H9 (cell line): ENCODE data around the gene OR6B3. TPM values are rescaled to one million over a fixed set of nuclear protein-coding genes. Genes with fewer than 3 reads are reported as not detected.

Experiments
- DNase-seq: peaks from one replicate; pipeline ENCODE4 v3.0.0-alpha.2; 2017
- H2AFZ ChIP-seq: one replicate; pipeline ENCODE4 v1.6.1; 2013; ENCODE audit warnings: mild to moderate bottlenecking, low read length, control low read depth, moderate library complexity
- H2AK5ac ChIP-seq: 2 replicates; pipeline ENCODE4 v1.6.1; 2013; ENCODE audit warnings: low read length, control low read depth, mixed read lengths; ENCODE audit not compliant: insufficient read length
- H2BK120ac ChIP-seq: one replicate; pipeline ENCODE4 v1.6.1; 2013; ENCODE audit warnings: low read depth, mild to moderate bottlenecking, low read length, control low read depth, inconsistent platforms; ENCODE audit not compliant: poor library complexity, severe bottlenecking
- H2BK12ac ChIP-seq: 2 replicates; pipeline ENCODE4 v1.6.1; 2013; ENCODE audit warnings: low read length, control low read depth, mixed read lengths, low read depth; ENCODE audit not compliant: insufficient read length
- H2BK15ac ChIP-seq: 2 replicates; pipeline ENCODE4 v1.6.1; 2013; ENCODE audit warnings: low read depth, low read length, control low read depth
- H2BK20ac ChIP-seq: one replicate; pipeline ENCODE4 v1.6.1; 2013; ENCODE audit warnings: low read depth, mild to moderate bottlenecking, low read length, control low read depth, inconsistent platforms; ENCODE audit not compliant: poor library complexity, severe bottlenecking
- H2BK5ac ChIP-seq: 2 replicates; pipeline ENCODE4 v1.6.1; 2013; ENCODE audit warnings: low read length, control low read depth, mixed read lengths; ENCODE audit not compliant: insufficient read length
- H3K14ac ChIP-seq: 2 replicates; pipeline ENCODE4 v1.6.1; 2013; ENCODE audit warnings: low read length, control low read depth; ENCODE audit not compliant: insufficient read depth
- H3K18ac ChIP-seq: 2 replicates; pipeline ENCODE4 v1.6.1; 2013; ENCODE audit warnings: low read depth, mild to moderate bottlenecking, mixed read lengths, low read length, control low read depth; ENCODE audit not compliant: insufficient read length
- H3K23ac ChIP-seq: 2 replicates; pipeline ENCODE4 v1.6.1; 2013; ENCODE audit warnings: low read length, control low read depth, mixed read lengths, low read depth; ENCODE audit not compliant: insufficient read length
- H3K23me2 ChIP-seq: 2 replicates; pipeline ENCODE4 v1.6.1; 2013; ENCODE audit warnings: low read depth, mild to moderate bottlenecking, mixed read lengths, low read length, control low read depth; ENCODE audit not compliant: insufficient read length, poor library complexity, severe bottlenecking
- H3K27ac ChIP-seq: 2 replicates; pipeline ENCODE4 v1.5.1; 2013; ENCODE audit warnings: low read length, control low read depth, mixed read lengths, low read depth; ENCODE audit not compliant: insufficient read length
- H3K27me3 ChIP-seq: 2 replicates; pipeline ENCODE4 v1.6.1; 2013; ENCODE audit warnings: low read length, control low read depth, inconsistent platforms; ENCODE audit not compliant: insufficient read depth
- H3K4ac ChIP-seq: 2 replicates; pipeline ENCODE4 v1.6.1; 2013; ENCODE audit warnings: low read depth, mild to moderate bottlenecking, control low read depth, inconsistent platforms, low read length, moderate library complexity
- H3K4me1 ChIP-seq: 2 replicates; pipeline ENCODE4 v1.6.1; 2013; ENCODE audit warnings: low read length, control low read depth, inconsistent platforms; ENCODE audit not compliant: insufficient read depth
- H3K4me2 ChIP-seq: 2 replicates; pipeline ENCODE4 v1.6.1; 2013; ENCODE audit warnings: low read length, control low read depth, mixed read lengths; ENCODE audit not compliant: insufficient read length, insufficient read depth
- H3K56ac ChIP-seq: 2 replicates; pipeline ENCODE4 v1.6.1; 2013; ENCODE audit warnings: low read depth, mild to moderate bottlenecking, mixed read lengths, low read length, control low read depth; ENCODE audit not compliant: insufficient read length
- H3K79me1 ChIP-seq: 2 replicates; pipeline ENCODE4 v1.6.1; 2013; ENCODE audit warnings: low read depth, mild to moderate bottlenecking, moderate library complexity, low read length, control low read depth, inconsistent platforms; ENCODE audit not compliant: insufficient read depth, poor library complexity, severe bottlenecking
- H3K79me2 ChIP-seq: 2 replicates; pipeline ENCODE4 v1.6.1; 2013; ENCODE audit warnings: low read length, control low read depth, inconsistent platforms; ENCODE audit not compliant: insufficient read depth
- H3K9ac ChIP-seq: 2 replicates; pipeline ENCODE4 v1.6.1; 2013; ENCODE audit warnings: low read length, control low read depth, mixed read lengths; ENCODE audit not compliant: insufficient read length; ENCODE audit errors: extremely low read depth
- H3K9me3 ChIP-seq: one replicate; pipeline ENCODE4 v1.6.1; 2013; ENCODE audit warnings: low read depth, low read length, inconsistent platforms; ENCODE audit not compliant: control insufficient read depth
- H3T11ph ChIP-seq: one replicate; pipeline ENCODE4 v1.6.1; 2013; ENCODE audit warnings: mild to moderate bottlenecking, low read length, control low read depth, inconsistent platforms
- H4K20me1 ChIP-seq: one replicate; pipeline ENCODE4 v1.6.1; 2013; ENCODE audit not compliant: control insufficient read depth, insufficient read length, insufficient read depth
- H4K5ac ChIP-seq: 2 replicates; pipeline ENCODE4 v1.6.1; 2013; ENCODE audit warnings: low read depth, mild to moderate bottlenecking, mixed read lengths, low read length, control low read depth; ENCODE audit not compliant: insufficient read length
- H4K8ac ChIP-seq: replicated peaks from 2 replicates; pipeline ENCODE4 v1.6.1; 2013; ENCODE audit warnings: low read length, control low read depth, mixed read lengths, low read depth; ENCODE audit not compliant: insufficient read length
- H4K91ac ChIP-seq: 2 replicates; pipeline ENCODE4 v1.6.1; 2013; ENCODE audit warnings: low read depth, mild to moderate bottlenecking, moderate library complexity, mixed read lengths, low read length, control low read depth; ENCODE audit not compliant: insufficient read length
- H3K27ac Mint-ChIP-seq, 3 experiments: 2 replicates in 2 of 3; 3 replicates in 1 of 3; pipeline ENCODE4 v1.8.0; 2020 to 2021; ENCODE audit warnings: mixed read lengths in 3 of 3, mild to moderate bottlenecking in 1 of 3, moderate library complexity in 1 of 3
- H3K27me3 Mint-ChIP-seq: 2 replicates; pipeline ENCODE4 v1.8.0; 2021; ENCODE audit warnings: low read depth, mild to moderate bottlenecking, moderate library complexity, mixed read lengths
- H3K36me3 Mint-ChIP-seq, 3 experiments: 2 replicates in 2 of 3; 3 replicates in 1 of 3; pipeline ENCODE4 v1.8.0; 2020 to 2021; ENCODE audit warnings: low read depth in 3 of 3, mixed read lengths in 3 of 3; ENCODE audit not compliant: insufficient read depth in 1 of 3
- H3K4me1 Mint-ChIP-seq, 2 experiments: 2 replicates each; pipeline ENCODE4 v1.8.0; 2020; ENCODE audit warnings: mixed read lengths in 2 of 2
- H3K4me3 Mint-ChIP-seq, 2 experiments: 2 replicates in 1 of 2; 3 replicates in 1 of 2; pipeline ENCODE4 v1.8.0; 2020 to 2021; ENCODE audit warnings: mild to moderate bottlenecking in 2 of 2, mixed read lengths in 2 of 2, moderate library complexity in 1 of 2
- H3K9me3 Mint-ChIP-seq, 2 experiments: 2 replicates in 1 of 2; 3 replicates in 1 of 2; pipeline ENCODE4 v1.8.0; 2020; ENCODE audit warnings: mild to moderate bottlenecking in 2 of 2, mixed read lengths in 2 of 2, moderate library complexity in 1 of 2
- CTCF ChIP-seq: fragments of 200-600 bp; sonication (generic); conservative IDR thresholded peaks from 3 replicates; pipeline ENCODE4 v1.8.0; 2021; ENCODE audit warnings: antibody characterized with exemption, mild to moderate bottlenecking
- WGBS: extraction: QIAGEN DNeasy Blood & Tissue Kit; methylation state at CpG from one replicate; pipeline ENCODE4 v1.1.7; 2013; ENCODE audit warnings: missing lambda C conversion rate, low lambda C conversion rate, mixed read lengths; ENCODE audit not compliant: insufficient read length; ENCODE audit errors: extremely low coverage; 5-methylcytosine and 5-hydroxymethylcytosine counted together
- total RNA-seq: library from RNA; stranded (reverse); gene quantifications from 2 replicates; pipeline ENCODE4 v1.2.1, GENCODE V29; 2021

OR6B3 gene
- total RNA-seq, 1 experiment from 2014 or later = not detected

DNA sequence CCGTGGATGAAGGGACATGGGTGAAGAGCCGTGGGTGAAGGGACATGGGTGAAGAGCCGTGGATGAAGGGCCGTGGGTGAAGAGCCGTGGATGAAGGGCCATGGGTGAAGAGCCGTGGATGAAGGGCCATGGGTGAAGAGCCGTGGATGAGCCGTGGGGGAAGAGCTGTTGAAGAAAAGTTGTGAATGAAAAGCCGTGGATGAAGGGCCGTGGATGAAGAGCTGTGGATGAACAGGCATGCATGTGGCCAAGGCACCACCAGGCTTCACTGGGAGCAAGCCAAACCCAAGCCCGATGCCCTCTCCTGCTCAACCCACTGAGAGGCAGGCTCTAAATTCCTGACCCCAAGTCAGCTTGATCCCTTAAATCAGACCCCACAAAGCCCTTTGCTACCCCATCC is 10.6 kb downstream of the OR6B3 start:
- no peak overlapping the region for H2BK20ac ChIP-seq
- H4K8ac ChIP-seq = no peak overlapping the region
- TF ChIP-seq CTCF = no peak
- H3K23me2 ChIP-seq = no peaks in the 10 kb centered on the region
- no peak overlapping the region for H3K4ac ChIP-seq
- H4K91ac ChIP-seq = no peak overlapping the region
- no peak overlapping the region; the same call in 1 of the 2 replicates for H3K14ac ChIP-seq
- H3T11ph ChIP-seq = no peak overlapping the region
- H3K4me2 ChIP-seq = no peak overlapping the region
- H2AFZ ChIP-seq = no peak overlapping the region
- H4K20me1 ChIP-seq = no peaks in the 10 kb centered on the region
- H2BK12ac ChIP-seq = no peak overlapping the region
- H2AK5ac ChIP-seq = no peak overlapping the region
- WGBS = no CpG with 5 or more reads among the region's 11 CpGs
- H2BK120ac ChIP-seq = no peak overlapping the region
- no peak overlapping the region for H3K56ac ChIP-seq
- H3K79me2 ChIP-seq = no peaks in the 10 kb centered on the region
- no peaks in the 10 kb centered on the region; a peak in 2 of 7 replicates for H3K36me3 Mint-ChIP-seq
- H3K27ac ChIP-seq = no peak overlapping the region
- H4K5ac ChIP-seq = no peak overlapping the region
- DNase-seq = no peak
- H3K27me3 Mint-ChIP-seq = peaks cover 23% of the 10 kb centered on the region
- no peaks in the 10 kb centered on the region for H3K9me3 ChIP-seq
- H2BK5ac ChIP-seq = no peak overlapping the region
- H3K9ac ChIP-seq = no peak overlapping the region
- no peak overlapping the region for H3K18ac ChIP-seq
- H2BK15ac ChIP-seq = no peak overlapping the region
- no peak overlapping the region for H3K23ac ChIP-seq
- no peaks in the 10 kb centered on the region for H3K4me1 Mint-ChIP-seq
- no peaks in the 10 kb centered on the region for H3K4me1 ChIP-seq
- no peaks in the 10 kb centered on the region for H3K27me3 ChIP-seq
- H3K4me3 Mint-ChIP-seq = no peak overlapping the region
- H3K9me3 Mint-ChIP-seq = no peaks in the 10 kb centered on the region; a peak in 1 of 5 replicates
- no peak overlapping the region for H3K27ac Mint-ChIP-seq
- no peaks in the 10 kb centered on the region for H3K79me1 ChIP-seq
